GM12878 (cell line): ENCODE results near the gene SLC4A2. TPM values are rescaled to one million over a fixed set of nuclear protein-coding genes. Genes with fewer than 3 reads are reported as not detected.

ENCODE experiments used
- ATAC-seq: fragments of 200-7000 bp; cut with Tn5 transposase; 3 replicates; pipeline ENCODE4 v1.9.1; 2020; ENCODE audit warnings: mild to moderate bottlenecking, moderate library complexity
- BruUV-seq: library from RNA; stranded (reverse); fragments of 400-500 nt; replicated peaks from 2 replicates; lab custom pipeline; 2021; lab: Mats Ljungman, UMichigan
- CTCF ChIA-PET: fragments of 300-600 bp; sonication (Branson Sonifier 250); formaldehyde crosslinking; extraction: SDS; loops from one replicate; lab custom pipeline; 2021; ENCODE audit warnings: inconsistent platforms; lab: Yijun Ruan, JAX
- POLR2A ChIA-PET: fragments of 350-600 bp; formaldehyde crosslinking; extraction: SDS; loops from one replicate; lab custom pipeline; 2021; ENCODE audit warnings: inconsistent platforms; lab: Charles Lee
- RAD21 ChIA-PET: fragments of 300-600 bp; sonication (Branson Sonifier 250); formaldehyde crosslinking; loops from one replicate; lab custom pipeline; 2023; ENCODE audit warnings: antibody characterized with exemption; ENCODE audit not compliant: unreplicated experiment; lab: Charles Lee
- SMC1A ChIA-PET: fragments of 300-600 bp; sonication (Branson Sonifier 250); formaldehyde crosslinking; loops from one replicate; lab custom pipeline; 2023; ENCODE audit not compliant: unreplicated experiment, uncharacterized antibody; lab: Charles Lee
- DNase-seq: peaks from one replicate; pipeline ENCODE4 v3.0.0-alpha.2; 2011; ENCODE audit warnings: low read depth, low spot score
- FAIRE-seq: peaks from 3 replicates; lab custom pipeline; 2011; peaks lifted over from hg19 to GRCh38; lab: Jason Lieb, UNC
- H2AFZ ChIP-seq: 2 replicates; pipeline ENCODE4 v1.6.0; 2011; ENCODE audit warnings: low read depth, low read length, control low read depth; ENCODE audit not compliant: control insufficient read depth
- H3K27ac ChIP-seq: 2 replicates; pipeline ENCODE4 v1.5.1; 2011; ENCODE audit warnings: control low read depth; ENCODE audit not compliant: control insufficient read depth, insufficient read depth
- H3K27me3 ChIP-seq, 2 experiments: replicated peaks in 1 of 2; 2 replicates each; pipeline versions ENCODE4 v1.6.0 to v1.6.1; 2011; ENCODE audit warnings: low read length in 1 of 2; ENCODE audit not compliant: control insufficient read depth in 2 of 2, insufficient read depth in 2 of 2
- H3K36me3 ChIP-seq, 2 experiments: 2 replicates each; pipeline ENCODE4 v1.5.1; 2011; ENCODE audit warnings: low read length in 1 of 2; ENCODE audit not compliant: control insufficient read depth in 2 of 2, insufficient read depth in 2 of 2
- H3K4me1 ChIP-seq: 2 replicates; pipeline ENCODE4 v1.6.1; 2011; ENCODE audit warnings: mild to moderate bottlenecking, low read length, moderate library complexity, mixed read lengths; ENCODE audit not compliant: control insufficient read depth, insufficient read depth
- H3K4me2 ChIP-seq: 2 replicates; pipeline ENCODE4 v1.6.0; 2011; ENCODE audit warnings: control low read depth; ENCODE audit not compliant: control insufficient read depth, insufficient read depth
- H3K4me3 ChIP-seq: fragments of 200-600 bp; sonication (generic); 2 replicates; pipeline ENCODE4 v1.5.1; 2016
- H3K79me2 ChIP-seq: 2 replicates; pipeline ENCODE4 v1.6.0; 2011; ENCODE audit warnings: low read length; ENCODE audit not compliant: control insufficient read depth, insufficient read depth
- H3K9ac ChIP-seq: 2 replicates; pipeline ENCODE4 v1.8.0; 2011; ENCODE audit warnings: low read length, control low read depth, mixed read lengths; ENCODE audit not compliant: control insufficient read depth, insufficient read depth
- H3K9me3 ChIP-seq: replicated peaks from 3 replicates; pipeline ENCODE4 v1.5.1; 2011; ENCODE audit warnings: mild to moderate bottlenecking, low read length; ENCODE audit not compliant: control insufficient read depth, insufficient read depth
- H4K20me1 ChIP-seq: 2 replicates; pipeline ENCODE4 v1.6.0; 2011; ENCODE audit not compliant: control insufficient read depth, insufficient read depth
- CREB1 ChIP-seq: IDR thresholded peaks from 2 replicates; pipeline ENCODE4 v1.6.1; 2012; ENCODE audit warnings: low read depth, mild to moderate bottlenecking, inconsistent platforms
- CREM ChIP-seq: IDR thresholded peaks from 2 replicates; pipeline ENCODE4 v1.6.1; 2014; ENCODE audit warnings: antibody characterized with exemption, low read depth
- ETV6 ChIP-seq, 2 experiments: fragments of 450-650 bp in 1 of 2; IDR thresholded peaks in 1 of 2; conservative IDR thresholded peaks in 1 of 2; 2 replicates each; pipeline ENCODE4 v1.6.1; 2014; ENCODE audit warnings: antibody characterized with exemption in 1 of 2, borderline replicate concordance in 1 of 2, low read depth in 1 of 2, mild to moderate bottlenecking in 1 of 2, moderate library complexity in 1 of 2
- FOXM1 ChIP-seq: IDR thresholded peaks from 2 replicates; pipeline ENCODE4 v1.6.1; 2012; ENCODE audit warnings: low read depth, mild to moderate bottlenecking, inconsistent platforms, low read length, moderate library complexity
- HDAC2 ChIP-seq: fragments of 200-600 bp; sonication (generic); IDR thresholded peaks from 2 replicates; pipeline ENCODE4 v1.6.1; 2017
- NFYA ChIP-seq: IDR thresholded peaks from 2 replicates; pipeline ENCODE4 v1.6.1; 2011; ENCODE audit warnings: low read depth, mild to moderate bottlenecking, low read length, improper control_type of control experiment, borderline replicate concordance
- NR2C1 ChIP-seq: fragments of 450-650 bp; IDR thresholded peaks from 2 replicates; pipeline ENCODE4 v1.6.1; 2017; ENCODE audit warnings: antibody characterized with exemption, mild to moderate bottlenecking, moderate library complexity
- NR2C2 ChIP-seq: IDR thresholded peaks from 2 replicates; pipeline ENCODE4 v1.6.1; 2011; ENCODE audit warnings: borderline replicate concordance, low read depth; ENCODE audit not compliant: control insufficient read depth, insufficient read length
- PKNOX1 ChIP-seq: fragments of 450-650 bp; IDR thresholded peaks from 2 replicates; pipeline ENCODE4 v1.6.1; 2016; ENCODE audit warnings: mild to moderate bottlenecking
- SMAD1 ChIP-seq: fragments of 450-650 bp; IDR thresholded peaks from 2 replicates; pipeline ENCODE4 v1.6.1; 2018; ENCODE audit warnings: mild to moderate bottlenecking, low read depth; ENCODE audit not compliant: partially characterized antibody
- USF2 ChIP-seq: IDR thresholded peaks from 2 replicates; pipeline ENCODE4 v1.6.1; 2011; ENCODE audit warnings: low read depth, low read length, improper control_type of control experiment, borderline replicate concordance
- WGBS: methylation state at CpG from one replicate; pipeline ENCODE4 v1.1.6; 2016; ENCODE audit warnings: low lambda C conversion rate; ENCODE audit not compliant: insufficient replicate concordance, insufficient coverage; ENCODE audit errors: missing lambda C conversion rate; 5-methylcytosine and 5-hydroxymethylcytosine counted together
- in situ Hi-C: fragments of 300-500 bp; cut with MboI; formaldehyde crosslinking; loops from 9 replicates; pipeline ENCODE4 v1.14.3; 2018; ENCODE audit warnings: mixed read lengths
- intact Hi-C: fragments of 100-400 bp; cut with micrococcal nuclease; formaldehyde crosslinking; loops from one replicate; pipeline ENCODE4 v1.14.2; 2022; ENCODE audit not compliant: unreplicated experiment
- polyA plus RNA-seq, 11 experiments: library from polyadenylated mRNA; depleted of rRNA in 4 of 11; unstranded in 6 of 11; stranded (reverse) in 5 of 11; fragments of >200 nt; fragmentation: Nextera tagmentation in 4 of 11; fragmentation: Illumina TruSeq in 1 of 11; extraction: Ambion mirVana in 4 of 11; extraction: Trizol in 1 of 11; gene quantifications; 1 replicate in 1 of 11; 2 replicates in 10 of 11; pipeline versions ENCODE4 v1.2.1 to v1.2.3, GENCODE V29; 2011 to 2016; ENCODE audit warnings: inconsistent platforms in 2 of 11, missing spikeins in 2 of 11, low read depth in 1 of 11
- total RNA-seq, 4 experiments: library from RNA; depleted of rRNA in 3 of 4; stranded (reverse); fragments of >200 nt in 3 of 4; fragmentation: Illumina TruSeq in 1 of 4; extraction: Trizol in 1 of 4; gene quantifications; 2 replicates each; pipeline versions ENCODE4 v1.2.1 to v1.2.3, GENCODE V29; 2013 to 2021

The SLC4A2 gene
- total and polyA plus RNA-seq, 10 of the 15 experiments (the other 5 are each of a cell fraction or from before 2014, with no cell fraction given), result 2.7 to 78.6 (median 30.1) TPM

- ChIA-PET POLR2A (no interaction called here), SMC1A (no interaction called here), CTCF (no interaction called here), RAD21 (no interaction called here)
- Histone ChIP-seq H3K9ac (peak overlapping the region; percentile 96), H2AFZ (no peak overlapping the region), H3K4me3 (peak overlapping the region; percentile 83), H3K36me3 (peaks cover 0 to 15% of the 10 kb centered on the region in 2 experiments; a peak in 3 of 4 replicates), H3K4me2 (peak overlapping the region; percentile 100), H3K4me1 (peaks cover 23% of the 10 kb centered on the region), H3K79me2 (peaks cover 39% of the 10 kb centered on the region), H3K27me3 (no peaks in the 10 kb centered on the region), H3K27ac (peak overlapping the region; percentile 90; the same call in 1 of the 2 replicates), H4K20me1 (no peaks in the 10 kb centered on the region; the same call in 1 of the 2 replicates), H3K9me3 (no peaks in the 10 kb centered on the region)
- FAIRE-seq (no peak), ATAC-seq (no peak), DNase-seq (no peak)
- in situ Hi-C loops, result no loop called here
- 92% methylated on average over 21 of the region's 27 CpGs for WGBS
- no TSS peak for BruUV-seq
- TF ChIP-seq NR2C2 (no peak), USF2 (no peak), CREB1 (no peak), ETV6 (conservative IDR thresholded peaks at IDR 0.05 in 1 of 2, IDR thresholded peaks at IDR 0.05 in 1 of 2; ENCODE audit: borderline replicate concordance in 1 of 2, low read depth in 1 of 2) (no peak), NR2C1 (no peak), SMAD1 (no peak), HDAC2 (no peak), CREM (no peak), NFYA (no peak), PKNOX1 (no peak), FOXM1 (no peak)
- intact Hi-C loops, result no loop called here
Measured at GRCh38 chr7:151079199-151079910, 20.0 kb downstream of the SLC4A2 start.
